HG02840 (cell line): Measurements from ENCODE around the gene FBXL16.
"Not testable (repeated sequence)": the region's sequence is repeated elsewhere in the genome, so short reads cannot be mapped to it uniquely, and the experiment has no call there.

Source experiments
- ATAC-seq: cut with Tn5 transposase; IDR thresholded peaks from one replicate; pipeline ENCODE4 v1.9.1; 2021; ENCODE audit warnings: mild to moderate bottlenecking, moderate library complexity, moderate number of reproducible peaks; ENCODE audit not compliant: unreplicated experiment, low FRiP score

Gene FBXL16

DNA sequence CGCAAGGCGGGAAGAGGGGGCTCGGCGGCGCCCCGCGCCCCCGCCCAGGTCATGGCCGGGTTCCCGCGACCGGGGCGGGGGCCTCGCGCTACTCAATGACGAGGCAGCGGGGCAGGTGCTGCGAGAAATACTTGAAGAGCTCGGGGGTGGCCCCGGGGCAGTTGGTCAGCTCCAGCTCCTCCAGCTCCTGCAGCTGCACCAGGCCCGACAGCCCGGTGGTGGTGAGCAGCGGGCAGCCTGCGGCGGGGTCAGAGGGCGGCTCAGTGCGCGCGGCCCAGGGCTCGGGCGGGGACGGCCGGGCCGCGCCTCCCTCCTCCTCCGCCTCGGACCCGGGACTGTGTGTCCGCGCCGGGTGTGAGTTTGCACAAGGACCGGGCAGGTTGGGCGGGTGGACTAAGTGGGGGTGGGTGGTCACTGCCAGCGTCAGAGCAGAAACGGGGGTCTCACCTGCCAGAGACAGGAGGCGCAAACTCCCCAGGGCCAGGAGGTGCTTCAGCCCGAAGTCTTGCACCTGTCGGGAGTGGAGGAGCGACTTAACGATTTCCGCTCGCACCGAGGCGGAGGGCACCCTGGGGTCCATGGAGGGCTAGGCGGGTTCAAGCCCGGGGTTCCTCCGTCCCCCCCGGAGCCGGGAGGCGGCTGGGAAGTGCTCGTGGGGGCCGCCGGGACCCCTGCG lies 11.3 kb downstream of the FBXL16 start:
- no peak for ATAC-seq

DNA sequence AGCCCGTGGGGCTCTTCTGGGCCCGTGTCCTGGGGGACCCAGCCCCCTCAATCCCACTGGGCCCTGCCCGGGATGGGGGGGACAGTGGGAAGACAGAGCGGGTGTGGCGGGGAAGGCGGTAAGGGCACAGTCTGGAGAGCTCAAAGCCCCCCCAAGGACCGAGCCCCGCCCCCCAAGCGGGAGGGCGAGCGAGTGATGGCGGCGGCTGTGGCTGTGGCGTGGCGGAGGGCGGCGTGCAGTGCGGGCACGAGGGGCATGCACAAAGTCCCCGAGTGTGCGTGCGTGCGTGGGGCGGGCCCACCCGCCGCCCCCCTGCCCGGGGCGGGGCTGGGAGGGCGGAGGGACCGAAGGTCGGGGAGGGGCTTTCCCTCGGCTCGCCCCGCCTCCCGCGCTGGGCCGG lies 11.8 kb downstream of the FBXL16 start:
- ATAC-seq: no peak

DNA sequence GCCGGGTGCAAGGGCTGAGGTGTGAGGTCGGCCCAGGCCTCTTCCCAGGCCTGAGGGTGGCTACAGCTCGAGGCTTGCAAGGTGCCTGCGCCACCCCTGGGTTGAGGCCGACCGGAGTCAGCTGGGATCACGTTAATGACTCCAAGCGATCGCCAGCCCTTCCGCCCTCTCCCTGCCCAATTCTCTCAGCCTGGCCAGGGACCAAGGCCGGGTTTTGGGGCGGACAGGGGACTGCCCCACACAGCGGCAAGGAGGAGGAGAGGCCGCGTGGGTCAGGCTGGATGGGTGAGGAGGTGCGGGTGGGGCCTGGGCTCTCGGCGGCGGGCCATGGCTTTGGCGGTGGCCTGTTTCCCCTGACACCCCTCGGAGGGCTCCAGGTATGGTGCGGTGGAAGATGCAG lies 12.2 kb downstream of the FBXL16 start:
- no peak for ATAC-seq

DNA sequence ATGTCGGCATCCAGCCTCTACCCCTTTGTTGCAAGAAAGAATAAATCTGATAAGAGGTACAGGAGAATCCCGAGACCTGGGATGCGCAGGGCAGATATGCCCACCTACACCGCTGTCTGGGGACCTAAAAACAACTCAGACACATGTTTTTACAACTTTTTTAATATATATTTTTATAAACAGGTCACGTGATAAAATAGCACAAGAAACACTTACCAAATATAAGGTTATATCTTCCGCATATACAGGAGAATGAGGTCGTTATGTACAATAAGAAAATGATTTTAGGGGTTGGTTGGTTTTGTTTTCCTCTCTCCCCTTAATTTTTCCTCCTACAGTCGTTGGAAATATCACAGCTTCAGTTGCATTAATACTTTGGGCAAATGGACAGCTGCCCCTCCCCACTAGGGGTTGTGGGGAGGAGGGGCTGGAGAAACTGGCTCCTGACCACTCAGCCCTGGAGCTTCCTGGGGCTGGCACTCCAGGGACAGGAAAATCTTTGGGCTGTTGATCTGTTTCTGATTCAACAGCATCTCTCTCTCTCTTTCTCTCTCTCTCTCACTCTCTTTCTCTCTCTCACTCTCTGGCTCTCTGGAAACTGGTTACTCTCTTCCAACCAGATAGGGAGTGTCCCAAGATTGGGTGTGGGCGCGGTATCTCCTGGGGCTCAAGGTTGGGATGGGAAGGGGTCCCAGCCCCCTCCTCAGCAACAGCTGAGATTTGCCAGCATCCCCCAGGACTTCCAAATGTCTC lies 13.1 kb downstream of the FBXL16 start:
- ATAC-seq: no peak

DNA sequence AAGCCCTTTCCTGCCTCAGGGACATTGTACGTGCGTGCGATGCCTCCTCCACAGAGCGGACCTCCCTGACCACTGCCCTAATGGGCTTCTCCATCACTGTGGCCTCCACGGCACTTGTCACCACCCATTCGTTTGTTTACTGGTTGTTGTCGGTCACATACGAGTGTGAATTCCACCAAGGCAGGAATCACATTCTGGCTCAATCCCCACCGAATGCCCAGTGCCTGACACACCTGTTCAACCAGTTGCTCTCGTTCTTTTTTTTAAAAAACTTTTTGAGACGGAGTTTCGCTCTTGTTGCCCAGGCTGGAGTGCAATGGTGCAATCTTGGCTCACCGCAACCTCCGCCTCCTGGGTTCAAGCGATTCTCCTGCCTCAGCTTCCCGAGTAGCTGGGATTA lies 14.4 kb downstream of the FBXL16 start:
- not testable (repeated sequence) for ATAC-seq

DNA sequence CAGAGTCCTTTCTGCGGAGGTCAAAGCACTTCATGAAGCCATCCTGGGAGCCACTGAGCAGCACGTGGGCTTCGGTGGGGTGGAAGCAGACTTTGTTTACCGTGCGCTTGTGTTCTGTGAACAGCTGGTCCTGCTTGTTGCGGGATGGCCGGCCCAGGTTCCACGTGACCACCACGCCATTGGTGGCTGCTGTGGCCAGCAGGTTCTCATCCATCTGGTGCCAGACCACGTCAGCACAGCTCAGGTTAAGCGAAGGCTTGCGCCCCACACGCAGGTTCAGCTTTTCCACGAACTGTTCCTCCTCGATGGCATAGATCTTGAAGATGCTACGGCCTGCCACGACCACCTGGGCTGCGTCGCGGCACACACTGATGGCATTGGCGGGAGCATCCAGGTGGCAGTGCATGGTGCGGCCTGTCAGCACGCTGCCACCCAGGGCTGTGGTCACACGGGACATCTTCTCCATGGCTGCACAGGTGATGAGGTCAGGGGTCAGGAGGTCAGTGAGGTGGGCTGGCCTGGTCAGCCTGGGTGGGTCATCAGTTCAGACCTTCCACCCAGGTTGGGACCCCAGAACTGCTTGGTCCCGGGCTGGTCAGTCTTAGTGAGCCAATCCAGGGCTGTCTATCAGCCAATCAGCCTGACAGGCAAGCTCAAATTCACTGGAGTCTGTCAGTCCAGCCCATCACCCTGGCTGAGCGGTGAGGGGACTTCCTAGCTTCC lies 16.3 kb downstream of the FBXL16 start:
- ATAC-seq: no peak

DNA sequence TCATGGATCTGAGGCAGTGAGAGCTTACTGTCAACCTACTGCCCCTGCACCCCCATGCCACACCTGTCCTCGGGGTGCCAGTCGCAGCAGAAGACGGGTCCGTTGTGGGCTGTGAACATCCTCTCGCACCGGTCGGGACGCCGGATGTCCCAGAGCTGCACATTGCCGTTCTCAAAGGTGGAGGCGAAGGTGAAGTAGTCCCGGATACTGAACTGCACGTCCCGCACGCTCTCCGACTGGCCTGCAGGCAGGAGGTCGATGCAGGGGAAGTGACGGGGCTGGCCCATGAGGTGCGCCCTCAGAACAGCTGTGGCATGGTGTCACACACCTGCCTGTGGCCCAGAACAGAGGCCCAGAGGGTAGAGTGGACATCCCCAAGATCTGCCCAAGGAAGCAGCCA lies 18.1 kb downstream of the FBXL16 start:
- ATAC-seq: no peak

DNA sequence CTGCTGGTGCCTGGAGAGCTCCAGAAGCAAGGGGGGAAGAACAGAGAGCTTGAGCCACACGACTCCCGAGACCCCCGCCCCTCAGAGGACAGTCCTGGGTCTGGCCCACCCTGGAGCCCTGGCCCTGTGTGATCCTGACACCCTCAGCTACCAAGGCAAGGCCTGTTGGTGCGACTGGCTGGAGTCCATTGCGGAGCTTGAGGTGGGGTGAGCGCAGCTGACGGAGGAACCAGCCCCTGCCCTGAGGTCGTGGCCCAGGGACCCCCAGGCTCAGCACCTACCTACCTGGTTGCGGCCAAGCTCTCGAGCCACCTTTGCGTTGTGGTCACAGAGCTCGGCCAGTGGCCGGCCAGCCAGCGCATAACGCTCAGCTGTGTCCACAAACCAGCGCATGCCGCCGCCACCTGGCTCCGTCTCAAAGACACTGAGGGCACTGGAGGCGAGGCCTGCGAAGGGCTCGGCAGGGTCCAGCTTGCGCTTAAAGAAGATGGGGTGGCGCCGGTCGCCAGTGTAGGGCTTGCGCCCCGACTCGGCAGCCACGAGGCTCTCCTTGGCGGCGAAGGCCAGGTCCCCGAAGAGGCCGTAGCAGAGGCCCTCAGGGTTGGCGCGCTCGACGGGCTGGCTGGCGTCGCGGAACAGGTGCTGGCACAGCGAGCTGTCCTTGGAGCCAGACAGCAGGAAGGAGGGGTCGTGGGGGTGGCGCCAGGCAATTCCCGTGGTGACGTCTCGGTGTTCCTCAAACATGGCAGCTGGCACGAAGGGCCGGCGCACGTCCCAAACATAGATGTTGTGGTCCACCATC lies 18.9 kb downstream of the FBXL16 start:
- no peak for ATAC-seq

DNA sequence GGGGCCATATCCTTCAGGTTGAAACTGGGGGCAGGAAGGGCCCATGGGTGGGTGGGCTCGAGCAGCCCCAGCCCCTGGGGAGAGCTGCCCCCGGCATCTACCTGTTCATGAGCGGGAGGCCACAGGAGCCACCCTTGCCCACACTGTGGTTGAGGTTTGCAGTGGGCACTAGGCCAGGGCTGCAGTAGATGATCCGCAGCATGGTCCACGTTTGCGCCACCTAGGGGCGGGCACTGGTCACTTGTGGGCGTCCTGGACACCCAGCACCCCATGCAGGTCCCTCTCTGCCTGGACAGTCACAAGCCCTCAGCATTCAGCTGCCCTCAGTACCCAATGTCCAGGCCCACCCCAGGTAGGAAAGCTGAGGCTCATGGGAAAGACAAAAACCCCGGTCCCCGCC lies 19.6 kb downstream of the FBXL16 start:
- ATAC-seq: no peak

DNA sequence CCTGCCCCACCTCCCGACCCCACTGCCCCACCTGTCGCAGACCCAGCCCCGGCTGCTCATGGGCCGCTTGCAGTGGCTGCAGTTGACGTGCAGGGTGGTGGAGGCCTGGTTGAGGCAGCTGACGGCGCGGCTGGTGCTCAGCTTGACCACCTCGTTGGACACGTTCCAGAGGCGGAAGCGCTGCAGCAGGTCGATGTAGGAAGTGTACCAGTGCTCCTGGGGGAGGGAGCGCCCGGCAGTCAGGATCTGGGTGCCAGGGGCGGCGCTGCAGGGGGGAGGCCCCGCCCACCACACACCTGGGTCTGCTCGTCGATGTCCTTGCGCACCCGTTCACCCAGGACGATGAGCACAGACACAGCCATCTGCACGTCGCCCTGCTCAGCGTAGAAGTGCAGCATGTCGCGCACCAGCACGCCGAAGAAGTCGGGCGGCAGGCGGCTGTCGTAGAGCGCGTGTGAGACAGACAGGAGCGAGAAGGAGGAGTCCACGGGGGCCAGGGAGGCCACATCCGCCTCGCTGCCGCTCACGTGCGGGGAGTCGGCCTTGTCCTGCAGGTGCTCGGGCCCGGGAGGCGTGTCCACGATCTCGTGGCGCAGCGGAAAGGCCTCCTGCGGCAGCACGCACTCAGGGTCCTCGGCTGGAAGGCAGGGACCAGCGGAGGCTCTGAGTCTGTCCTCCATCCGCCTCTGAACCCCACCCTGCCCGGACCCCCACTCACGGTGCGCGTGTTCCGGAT lies 20.5 kb downstream of the FBXL16 start:
- ATAC-seq: no peak

DNA sequence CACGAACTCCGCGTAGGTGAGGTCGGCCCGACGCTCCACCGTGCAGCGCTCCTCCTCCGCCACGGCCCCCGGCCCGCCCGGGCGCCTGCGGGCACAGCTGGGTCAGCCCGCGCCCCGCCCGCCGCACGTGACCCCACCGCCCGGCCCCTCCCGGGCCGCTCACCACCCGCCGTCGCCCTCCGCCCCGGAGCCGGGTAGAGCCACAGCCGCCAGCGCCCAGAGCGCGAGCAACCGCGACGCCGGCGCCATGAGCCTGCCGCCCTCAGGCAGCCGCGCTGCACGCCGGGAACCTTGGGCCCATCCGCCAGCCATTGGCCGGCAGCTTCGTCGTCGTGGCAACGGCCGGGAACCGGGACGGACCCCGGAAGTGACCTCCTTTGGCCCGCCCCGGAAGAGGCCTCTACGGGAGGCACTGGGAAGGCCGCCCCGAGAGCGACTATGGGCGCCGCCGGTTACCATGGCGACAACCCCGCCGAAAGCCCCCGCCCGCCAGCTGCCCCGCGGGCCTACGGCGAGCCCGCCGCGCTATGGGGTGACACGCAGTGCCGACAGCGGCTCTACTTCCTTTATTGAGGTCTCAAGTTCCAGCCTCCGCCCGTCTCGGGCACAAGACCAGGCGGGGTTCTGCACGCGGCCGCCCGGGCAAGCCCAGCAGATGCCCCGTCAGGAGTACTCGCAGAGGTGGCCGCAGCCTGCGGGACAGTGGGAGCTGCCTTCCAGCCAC lies 21.4 kb downstream of the FBXL16 start, which contains the start of gene JMJD8:
JMJD8 (minus strand) TSS at position 264 of the 724 bp plus-strand sequence; CDS start at position 249, 15 bp downstream.
- ATAC-seq: peak; percentile 49

DNA sequence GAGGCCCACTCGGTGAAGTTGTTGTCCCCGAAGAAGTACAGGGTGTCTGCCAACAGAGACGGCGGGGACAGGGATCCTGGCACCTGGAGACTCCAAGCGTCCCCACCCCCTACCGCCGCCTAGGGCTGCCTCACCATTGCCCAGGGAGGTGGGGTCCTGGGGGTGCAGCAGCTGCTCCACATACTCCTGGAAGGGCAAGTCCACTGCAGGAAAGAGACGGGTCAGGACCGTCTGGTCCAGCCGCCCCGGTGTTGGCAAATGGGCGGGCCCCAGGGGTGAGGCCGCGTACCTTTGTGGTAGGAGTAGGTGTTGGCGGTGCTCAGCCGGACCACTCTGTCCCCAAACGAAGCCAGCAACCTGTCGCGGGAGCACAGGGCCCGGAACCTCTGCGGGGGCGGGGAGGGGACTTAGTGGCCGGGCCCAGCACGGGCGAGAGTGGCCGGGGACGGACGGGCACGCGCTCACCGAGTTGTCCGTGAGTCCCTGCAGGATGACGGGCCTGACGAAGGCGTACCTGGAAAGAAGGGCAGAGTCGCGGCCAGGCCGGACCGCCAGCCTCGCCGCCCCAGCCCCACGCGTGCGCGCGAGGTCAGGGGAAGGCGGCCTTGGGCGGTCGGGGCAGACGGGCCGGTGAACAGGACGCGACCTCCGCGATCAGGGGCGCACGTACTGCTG lies 22.1 kb downstream of the FBXL16 start:
- ATAC-seq: peak; percentile 6

DNA sequence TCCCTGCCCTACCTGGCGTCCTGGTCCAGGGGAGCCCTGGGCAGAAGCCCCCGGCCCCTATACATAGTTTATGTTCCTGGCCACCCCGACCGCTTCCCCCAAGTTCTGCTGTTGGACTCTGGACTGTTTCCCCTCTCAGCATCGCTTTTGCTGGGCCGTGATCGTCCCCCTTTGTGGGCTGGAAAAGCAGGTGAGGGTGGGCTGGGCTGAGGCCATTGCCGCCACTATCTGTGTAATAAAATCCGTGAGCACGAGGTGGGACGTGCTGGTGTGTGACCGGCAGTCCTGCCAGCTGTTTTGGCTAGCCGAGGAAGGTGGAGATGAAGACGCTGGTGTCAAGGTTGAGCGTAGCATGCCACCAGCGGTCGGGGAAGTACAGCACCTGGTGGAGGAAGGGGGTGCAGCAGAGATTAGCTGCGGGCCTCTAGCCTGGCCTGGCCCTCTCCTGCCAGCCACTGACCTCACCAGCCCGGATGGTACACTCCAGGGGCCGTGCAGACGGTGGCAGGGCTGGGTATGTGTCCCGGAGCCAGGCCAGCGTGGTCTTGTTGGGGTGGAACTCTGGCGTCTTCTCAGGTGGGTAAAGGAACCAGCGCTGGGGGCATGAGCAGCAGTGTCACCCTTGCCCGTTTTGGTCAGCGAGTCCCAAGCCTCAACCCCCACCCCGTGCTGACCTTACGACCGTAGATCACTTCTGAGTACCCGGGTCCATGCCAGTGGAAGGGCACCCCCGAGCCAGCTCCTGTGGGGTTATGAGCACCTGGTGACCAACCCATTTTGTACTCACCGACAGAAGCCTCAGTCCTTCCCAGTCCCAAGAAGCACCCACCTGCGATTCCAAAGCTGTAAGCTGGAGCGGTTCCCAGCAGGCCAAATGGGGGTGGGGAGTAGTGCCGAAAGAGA lies 22.9 kb downstream of the FBXL16 start:
- no peak for ATAC-seq

DNA sequence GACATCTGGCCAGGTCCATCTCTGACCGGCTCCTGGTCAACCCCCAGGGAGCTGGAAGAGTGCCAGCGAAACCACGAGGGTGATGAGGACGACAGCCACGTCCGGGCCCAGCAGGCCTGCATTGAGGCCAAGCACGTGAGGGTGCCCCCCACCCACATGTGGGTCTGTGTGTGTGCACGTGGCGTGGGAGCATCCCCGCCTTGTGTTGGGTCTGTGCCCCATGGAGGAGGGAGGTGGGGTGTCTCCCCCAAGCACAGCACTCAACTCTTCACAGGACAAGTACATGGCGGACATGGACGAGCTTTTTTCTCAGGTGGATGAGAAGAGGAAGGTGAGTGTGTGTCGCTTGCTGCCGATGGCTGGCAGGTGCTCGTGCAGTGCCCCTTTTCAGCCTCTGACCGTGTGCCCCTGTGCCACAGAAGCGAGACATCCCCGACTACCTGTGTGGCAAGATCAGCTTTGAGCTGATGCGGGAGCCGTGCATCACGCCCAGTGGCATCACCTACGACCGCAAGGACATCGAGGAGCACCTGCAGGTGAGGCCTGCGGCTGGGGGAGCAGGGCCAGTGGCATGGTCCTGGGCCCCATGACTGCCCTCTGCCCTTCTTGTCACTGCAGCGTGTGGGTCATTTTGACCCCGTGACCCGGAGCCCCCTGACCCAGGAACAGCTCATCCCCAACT lies 23.7 kb downstream of the FBXL16 start:
- no peak for ATAC-seq

DNA sequence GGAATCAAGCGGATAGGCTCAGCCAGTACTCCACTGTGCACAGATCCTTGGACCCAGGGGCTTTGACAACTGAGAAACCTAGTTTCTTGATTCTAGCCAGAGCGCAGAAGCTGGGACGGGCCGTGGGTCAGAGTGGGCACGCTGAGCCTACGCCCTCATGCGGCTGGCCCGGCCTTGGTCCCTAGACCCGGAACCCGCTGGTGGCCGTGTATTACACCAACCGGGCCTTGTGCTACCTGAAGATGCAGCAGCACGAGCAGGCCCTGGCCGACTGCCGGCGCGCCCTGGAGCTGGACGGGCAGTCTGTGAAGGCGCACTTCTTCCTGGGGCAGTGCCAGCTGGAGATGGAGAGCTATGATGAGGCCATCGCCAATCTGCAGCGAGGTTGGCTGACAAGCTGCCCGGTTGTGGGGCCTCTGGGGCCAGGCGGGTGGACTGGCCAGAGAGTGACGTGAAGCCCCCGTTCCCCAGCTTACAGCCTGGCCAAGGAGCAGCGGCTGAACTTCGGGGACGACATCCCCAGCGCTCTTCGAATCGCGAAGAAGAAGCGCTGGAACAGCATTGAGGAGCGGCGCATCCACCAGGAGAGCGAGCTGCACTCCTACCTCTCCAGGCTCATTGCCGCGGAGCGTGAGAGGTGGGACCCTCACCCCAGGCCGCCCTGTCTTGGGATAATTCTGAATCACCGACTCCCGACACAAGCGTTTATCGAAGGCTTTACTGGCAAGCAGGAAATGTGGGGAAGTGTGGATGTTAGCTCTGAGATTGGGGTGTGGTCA lies 24.4 kb downstream of the FBXL16 start:
- ATAC-seq: no peak

DNA sequence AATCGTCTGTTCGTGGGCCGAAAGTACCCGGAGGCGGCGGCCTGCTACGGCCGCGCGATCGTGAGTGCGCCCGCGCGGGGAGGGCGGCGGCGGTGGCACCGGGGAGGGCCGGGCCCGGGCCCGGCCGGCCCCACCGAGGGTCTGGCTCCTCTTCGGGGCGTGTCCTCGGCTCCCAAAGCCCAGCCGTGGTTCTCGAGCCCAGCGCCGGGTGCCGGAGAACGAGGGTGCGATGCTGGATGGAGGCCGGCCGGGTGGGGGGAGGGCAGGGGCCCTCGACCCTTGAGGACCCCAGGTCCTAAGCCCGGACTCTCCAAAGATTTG lies 25.0 kb downstream of the FBXL16 start:
- no peak for ATAC-seq
